T follicular helper cell (primary cell): ENCODE measurements around the gene POLD2.
"Not testable (repeated sequence)": the region's sequence is repeated elsewhere in the genome, so short reads cannot be mapped to it uniquely, and the experiment has no call there.

ENCODE experiments used
- DNase-seq: peaks from one replicate; pipeline ENCODE4 v3.0.0-alpha.2; 2020; ENCODE audit warnings: low read depth

POLD2 gene

DNA sequence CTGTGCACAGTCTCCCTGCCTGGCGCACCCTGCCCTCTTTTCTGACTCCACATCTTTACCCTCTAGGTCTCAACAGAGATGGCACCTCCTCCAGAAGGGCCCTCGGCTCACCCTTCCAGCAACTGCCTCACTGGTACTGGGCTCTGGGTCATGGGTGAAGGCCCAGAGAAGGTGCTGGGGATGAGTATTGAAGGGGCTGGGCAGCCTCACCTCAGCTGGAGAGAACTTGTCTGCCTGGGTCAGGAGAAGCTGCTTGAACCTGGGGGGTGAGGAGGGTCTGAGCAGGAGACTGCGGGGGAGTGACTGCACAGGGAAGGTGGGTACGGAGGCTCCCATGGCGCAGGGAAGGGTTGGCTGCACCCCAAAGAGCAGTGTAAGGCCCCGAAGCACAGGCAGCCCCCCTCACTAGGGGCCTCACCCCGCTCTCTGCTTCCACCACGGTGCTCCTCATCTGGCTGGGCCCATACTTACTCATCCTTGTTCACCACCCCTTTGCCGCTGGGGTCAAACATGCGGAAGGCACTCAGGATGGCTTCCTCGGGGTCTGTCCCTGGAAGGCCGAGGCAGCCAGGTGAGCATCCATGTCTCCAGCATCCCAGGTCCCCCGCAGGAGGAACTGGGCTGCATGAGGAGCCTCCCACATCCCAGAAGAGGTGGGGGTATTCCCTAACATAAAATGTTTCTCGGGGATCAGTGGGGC lies 16.1 kb upstream of the POLD2 start:
- no peak for DNase-seq

DNA sequence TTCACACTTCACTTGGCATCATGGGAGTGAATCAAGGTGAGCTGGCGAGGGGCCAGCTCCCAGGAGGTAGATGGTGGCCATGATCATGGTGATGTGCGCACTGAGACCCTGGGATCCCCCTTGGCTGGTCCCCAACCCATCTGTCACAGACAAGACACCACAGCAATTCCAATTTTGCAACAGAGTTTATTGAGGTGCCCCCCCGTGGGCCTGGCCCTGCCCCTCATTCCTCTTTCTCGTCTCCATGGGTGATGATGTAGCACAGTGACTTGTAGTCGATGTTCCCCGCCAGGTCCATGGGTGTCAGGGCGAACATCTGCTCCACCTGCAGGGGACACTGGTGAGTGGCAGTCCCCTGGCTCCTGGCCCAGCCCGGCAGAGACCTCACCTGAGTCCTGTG lies 15.3 kb upstream of the POLD2 start:
- no peak for DNase-seq

- DNase-seq = no peak
These were observed 13.4 kb upstream of the POLD2 start for GRCh38 chr7:44136731-44137130.

- DNase-seq = no peak
These were observed 11.7 kb upstream of the POLD2 start for GRCh38 chr7:44134943-44135628.

- no peak for DNase-seq
These were observed 9.9 kb upstream of the POLD2 start for GRCh38 chr7:44133295-44133694.

DNA sequence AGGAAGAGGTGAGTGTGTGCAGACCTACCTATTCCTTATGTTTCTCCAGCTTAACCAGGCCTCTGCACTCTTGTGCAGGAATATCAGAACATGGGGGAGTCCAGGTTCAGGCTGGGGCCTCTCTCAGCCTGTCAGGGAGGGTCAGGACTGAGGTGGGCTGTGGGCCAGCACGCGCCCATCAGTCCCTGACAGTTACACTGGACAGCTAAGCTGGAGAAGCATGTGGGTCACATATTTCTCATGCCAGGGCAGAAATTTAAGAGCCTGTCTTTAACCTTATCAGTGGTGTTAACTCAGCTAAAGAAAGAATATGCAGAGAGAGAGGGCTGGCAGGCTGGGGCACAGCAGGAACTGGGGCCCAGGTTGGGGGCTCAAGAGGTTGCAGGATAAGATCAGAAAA lies 8.7 kb upstream of the POLD2 start:
- DNase-seq = no peak

- no peak for DNase-seq
These were observed 8.1 kb upstream of the POLD2 start for GRCh38 chr7:44131173-44132029.

DNA sequence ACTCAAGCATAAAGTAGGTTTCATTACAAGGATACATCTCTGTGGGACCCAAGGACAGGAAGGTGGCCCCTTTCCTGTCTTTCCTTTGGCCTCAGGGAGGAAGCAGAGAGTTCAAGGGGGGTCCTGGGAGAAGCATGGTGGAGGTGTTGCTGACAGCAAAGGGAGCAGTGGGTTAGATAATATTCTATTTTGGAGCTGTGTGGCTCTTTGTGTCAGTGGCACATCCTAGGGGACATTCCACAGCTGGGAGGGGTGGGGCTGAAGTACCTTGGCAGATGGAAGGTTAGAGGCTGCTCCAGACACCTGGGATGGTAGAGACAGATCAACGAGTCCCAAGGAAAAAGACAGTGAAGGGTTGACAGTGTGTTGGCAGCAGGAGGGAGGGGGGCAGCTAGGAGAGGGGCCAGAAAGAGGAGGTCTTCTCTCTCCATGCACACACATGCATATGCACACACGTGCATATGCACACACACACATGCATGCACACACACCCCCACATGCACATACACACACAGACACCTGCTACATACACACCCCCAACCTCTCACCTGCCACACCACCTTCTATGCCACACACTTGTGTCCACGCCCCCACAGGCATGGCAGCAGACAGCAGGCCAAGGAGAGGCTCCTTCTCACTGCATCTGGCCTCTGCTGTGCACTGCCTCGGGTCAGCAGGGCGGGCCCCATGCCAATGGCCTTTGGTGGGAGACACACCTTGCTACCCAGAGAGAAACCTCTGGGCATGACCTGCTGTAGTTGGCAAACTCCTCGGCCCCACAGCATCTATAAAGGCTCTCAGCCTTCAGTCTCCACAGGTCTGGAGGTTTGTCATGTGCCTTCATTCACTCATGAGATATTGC lies 5.6 kb upstream of the POLD2 start:
- no peak for DNase-seq

- no peak for DNase-seq
These were observed 3.8 kb upstream of the POLD2 start for GRCh38 chr7:44127161-44127560.

GRCh38 chr7:44126574-44126973 lies 3.2 kb upstream of the POLD2 start:
- DNase-seq = not testable (repeated sequence)

DNA sequence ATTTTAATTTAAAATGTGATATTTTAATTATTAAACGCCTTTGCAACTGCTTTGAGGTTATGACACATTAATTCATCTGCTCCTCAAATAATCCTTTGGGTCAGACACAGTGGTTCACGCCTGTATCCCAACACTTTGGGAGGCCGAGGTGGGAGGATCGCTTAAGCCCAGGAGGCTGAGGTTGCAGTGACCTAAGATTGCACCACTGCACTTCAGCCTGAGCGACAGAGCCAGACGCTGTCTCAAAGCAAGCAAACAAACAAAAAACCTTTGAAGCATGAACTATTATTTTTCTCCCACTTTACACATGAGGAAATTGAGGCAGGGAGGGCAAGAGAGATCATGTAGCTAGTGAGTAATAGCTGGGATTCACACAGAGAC lies 1.5 kb upstream of the POLD2 start:
- no peak for DNase-seq

GRCh38 chr7:44122529-44122928 lies 819 bp downstream of the POLD2 start:
- DNase-seq = no peak

DNA sequence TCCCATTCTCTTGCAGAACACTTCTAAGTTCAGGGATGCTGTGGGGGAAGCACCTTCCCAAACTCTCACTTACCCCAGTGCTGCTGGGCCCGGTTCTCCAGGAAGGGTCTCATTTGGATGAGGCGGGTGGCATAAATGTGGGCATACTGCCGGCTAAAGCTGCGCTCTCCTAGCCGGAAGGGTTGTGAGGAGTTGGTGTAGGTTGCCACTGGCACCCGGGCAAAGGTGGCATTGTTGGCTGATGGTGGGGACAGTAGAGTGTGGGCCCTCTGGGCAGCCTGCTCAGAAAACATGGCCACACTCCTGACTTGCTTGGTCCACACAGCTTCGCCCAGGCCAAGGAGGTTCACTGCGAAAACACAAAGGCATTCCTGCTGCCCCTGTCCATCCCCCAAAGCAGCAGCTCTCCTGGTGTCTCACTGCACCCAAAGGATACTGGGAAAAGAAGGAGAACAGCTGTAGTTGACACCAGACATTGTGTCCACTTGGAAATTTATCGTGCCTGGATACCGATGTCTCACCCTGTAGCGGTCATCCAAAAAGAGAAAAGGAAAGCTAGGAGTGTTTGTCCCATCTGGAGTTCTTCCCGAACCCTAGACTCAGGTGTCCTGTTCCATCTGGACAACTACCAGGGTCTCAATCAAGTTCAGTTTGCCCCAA lies 1.5 kb downstream of the POLD2 start:
- DNase-seq = no peak

GRCh38 chr7:44120395-44120794 lies 3.0 kb downstream of the POLD2 start:
- DNase-seq = no peak

DNA sequence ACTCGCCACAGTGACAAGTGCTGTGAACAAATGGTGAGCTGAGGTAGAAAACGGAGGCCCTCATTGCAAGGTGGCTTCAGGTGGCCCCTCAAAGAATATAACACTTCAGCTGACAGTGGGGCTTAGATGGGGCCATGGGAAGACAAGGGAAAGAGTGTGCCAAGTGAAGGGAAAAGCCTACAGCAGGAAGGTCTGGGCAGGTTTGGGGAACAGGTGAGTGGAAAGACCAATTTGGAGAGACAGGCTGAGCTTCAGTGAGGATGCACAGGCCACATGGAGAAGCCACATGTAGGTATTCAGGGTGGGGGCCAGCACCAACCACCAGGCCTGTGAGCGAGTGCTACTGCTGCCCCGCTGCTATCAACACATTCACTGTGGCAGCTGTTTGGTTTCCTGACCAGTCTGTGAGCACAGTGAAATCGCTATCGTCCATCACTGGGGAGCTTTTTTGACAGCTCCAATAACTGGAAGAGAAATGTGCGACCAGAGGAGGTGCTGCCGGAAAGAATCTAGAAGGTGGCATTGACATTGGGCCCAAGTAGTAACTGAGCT lies 3.4 kb downstream of the POLD2 start:
- no peak for DNase-seq

DNA sequence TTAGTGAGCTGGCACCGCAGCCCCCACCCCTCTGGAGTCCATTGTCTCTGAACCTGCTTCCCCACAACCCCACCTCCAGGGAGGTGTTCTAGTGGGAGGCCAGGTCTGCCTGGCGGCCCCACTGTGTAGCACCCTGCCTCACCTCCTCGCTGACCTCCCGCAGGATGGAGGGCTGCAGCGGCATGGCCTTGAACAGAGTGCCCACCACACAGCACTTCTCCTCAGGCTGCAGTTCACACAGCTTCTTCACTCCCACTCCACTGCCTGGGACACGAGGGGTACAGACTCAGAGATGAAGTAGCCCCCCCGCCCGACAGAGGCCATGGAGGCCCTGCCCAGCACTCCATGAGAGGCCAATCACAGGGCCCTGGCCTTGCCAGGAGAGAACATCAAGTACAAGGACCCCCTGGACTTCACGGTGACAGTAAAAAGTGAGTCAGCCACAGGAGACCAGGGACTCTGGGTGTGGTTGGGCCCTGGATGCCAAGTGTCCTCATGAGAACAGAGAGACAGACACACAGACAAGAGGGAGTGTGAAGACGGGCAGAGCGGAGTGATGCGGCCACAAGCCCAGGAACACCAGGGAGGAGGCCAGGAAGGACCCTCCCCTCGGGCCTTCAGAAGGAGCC lies 5.4 kb downstream of the POLD2 start:
- DNase-seq = no peak

GRCh38 chr7:44116789-44117666 lies 6.3 kb downstream of the POLD2 start:
- no peak for DNase-seq

DNA sequence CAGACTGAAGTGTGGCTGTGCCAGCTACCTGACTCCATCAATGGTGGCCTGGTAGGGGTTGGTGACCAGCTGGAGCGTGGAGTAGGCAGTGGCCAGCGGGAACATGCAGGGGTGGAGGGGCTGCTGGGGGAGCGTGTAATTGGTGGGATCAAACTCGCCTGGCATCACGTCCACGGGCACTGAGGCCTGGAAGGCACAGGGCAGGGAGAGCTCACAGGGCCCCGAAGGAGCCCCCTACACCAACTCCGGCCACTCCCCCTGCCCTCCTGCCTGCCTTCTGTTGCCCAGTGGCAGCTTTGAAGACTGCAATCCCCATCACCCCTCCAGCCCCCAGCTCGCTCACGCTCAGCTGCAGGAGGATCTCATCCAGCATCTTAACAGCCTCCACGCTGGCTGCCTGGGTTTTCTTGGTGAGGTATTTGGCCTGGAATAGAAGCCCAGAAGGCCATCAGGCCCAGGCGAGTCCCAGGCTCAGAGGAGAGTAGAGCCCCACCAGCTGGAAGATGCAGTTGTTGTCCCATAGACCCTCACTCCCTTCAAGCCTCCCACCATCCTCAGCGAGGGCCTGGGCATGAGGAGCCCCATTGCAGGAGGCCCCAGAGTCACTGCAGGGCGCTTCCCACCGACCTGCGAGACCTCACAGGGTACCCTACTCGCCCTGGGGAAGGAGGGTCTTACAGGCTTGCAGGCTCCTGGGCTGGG lies 7.1 kb downstream of the POLD2 start:
- no peak for DNase-seq
